RWPE1 (cell line): ENCODE data around the gene DMGDH.

Experiments used
- CTCF ChIA-PET: fragments of 350-600 bp; sonication (Branson Sonifier 250); formaldehyde crosslinking; extraction: SDS; loops from one replicate; lab custom pipeline; 2021; lab: Yijun Ruan, JAX
- POLR2A ChIA-PET: fragments of 400-600 bp; formaldehyde crosslinking; extraction: SDS; loops from one replicate; lab custom pipeline; 2020; ENCODE audit warnings: antibody characterized with exemption; ENCODE audit not compliant: low non-redundant PET; lab: Yijun Ruan, JAX
- DNase-seq: peaks from one replicate; pipeline ENCODE4 v3.0.0; 2012; ENCODE audit warnings: low spot score
- H3K27ac ChIP-seq: fragments of 450-650 bp; 2 replicates; pipeline ENCODE4 v1.5.1; 2017
- CTCF ChIP-seq: fragments of 450-650 bp; conservative IDR thresholded peaks from 2 replicates; pipeline ENCODE4 v1.5.1; 2017; ENCODE audit warnings: low read depth, mild to moderate bottlenecking

The DMGDH gene

GRCh38 chr5:78992146-78992545, 77.3 kb downstream of the DMGDH start:
- no peak for TF ChIP-seq CTCF
- ChIA-PET CTCF (interaction anchor here (0.5 to 0.6 kb wide), 2 partner anchors 212 to 1402 kb away, joined by 5 read pairs; no protein-coding TSS in a partner anchor), POLR2A (no interaction called here)

GRCh38 chr5:78989080-78989479, 80.4 kb downstream of the DMGDH start:
- ChIA-PET CTCF (interaction anchor here (0.6 to 0.7 kb wide), 4 partner anchors 36 to 764 kb away, joined by 3 to 4 read pairs (median 4); partner anchors contain the start of gene BHMT), POLR2A (no interaction called here)
- TF ChIP-seq CTCF = no peak
- H3K27ac ChIP-seq = no peak overlapping the region
- DNase-seq = no peak

More at GRCh38 chr5:78992146-78992545, 77.3 kb downstream of the DMGDH start:
- no peak overlapping the region for H3K27ac ChIP-seq
- DNase-seq = no peak

GRCh38 chr5:78985725-78986223, 83.7 kb downstream of the DMGDH start:
- ChIA-PET POLR2A (interaction anchor here (0.5 kb wide), 1 partner anchor 703 kb away, joined by 3 read pairs; no protein-coding TSS in a partner anchor), CTCF (interaction anchor here (0.6 to 2.0 kb wide), 6 partner anchors 35 to 483 kb away, joined by 3 to 5 read pairs (median 3); no protein-coding TSS in a partner anchor)
- peak overlapping the region; percentile 97 for H3K27ac ChIP-seq
- no peak for TF ChIP-seq CTCF
- DNase-seq = no peak

GRCh38 chr5:78985116-78985724, 84.3 kb downstream of the DMGDH start, which contains the start of gene ARSB:
Gene ARSB (minus strand): TSS chr5:78985310. CDS start chr5:78985248, 62 bp downstream.
- POLR2A ChIA-PET = interaction anchor here (0.5 kb wide), 1 partner anchor 702 kb away, joined by 3 read pairs; no protein-coding TSS in a partner anchor
- no peak for TF ChIP-seq CTCF
- DNase-seq = no peak
- peak within 1 kb of the TSS; percentile 97 for H3K27ac ChIP-seq
- CTCF ChIA-PET = interaction anchor here (0.6 to 2.0 kb wide), 8 partner anchors 36 to 484 kb away, joined by 3 to 5 read pairs (median 4); no protein-coding TSS in a partner anchor

GRCh38 chr5:78984439-78985115, 84.9 kb downstream of the DMGDH start:
- TF ChIP-seq CTCF = 0 out of 2 replicates have a peak, but pooled peaks have one; percentile 10
- peak overlapping the region; percentile 97 for H3K27ac ChIP-seq
- POLR2A ChIA-PET = interaction anchor here (0.6 kb wide), 1 partner anchor 207 kb away, joined by 3 read pairs; no protein-coding TSS in a partner anchor
- peak; percentile 96 for DNase-seq
- CTCF ChIA-PET = interaction anchor here (0.7 to 2.0 kb wide), 5 partner anchors 19 to 148 kb away, joined by 3 to 5 read pairs (median 4); no protein-coding TSS in a partner anchor
